ENCODE results near the gene FAM168A. TPM values are rescaled to one million over a fixed set of nuclear protein-coding genes. Genes with fewer than 3 reads are reported as not detected.

FAM168A gene
- total and polyA plus RNA-seq, 9 of the 15 experiments (the other 6 are each of a cell fraction or from before 2014, with no cell fraction given) = 0.44 to 7.2 (median 2.9) TPM

DNA sequence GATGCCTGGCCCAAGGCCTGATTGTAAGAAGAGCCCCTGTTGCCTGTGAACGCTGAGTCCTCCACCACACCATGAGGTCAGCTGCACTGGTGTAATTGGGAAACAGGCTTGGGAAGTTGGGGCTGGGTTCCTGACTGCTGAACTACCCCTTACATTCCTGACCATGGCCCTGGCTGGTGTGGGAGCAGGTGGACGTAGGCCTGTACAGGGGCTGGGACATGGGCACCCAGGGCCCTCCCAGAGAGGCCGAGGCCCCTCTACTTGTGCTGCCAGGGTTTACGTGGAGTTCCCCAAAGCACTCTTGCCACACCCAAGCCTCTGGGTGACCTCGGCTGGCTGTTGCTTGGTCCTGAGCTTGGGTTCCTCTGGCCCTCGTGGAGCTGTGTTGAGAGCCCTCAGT is 216.3 kb downstream of the FAM168A start (continued):
- TF ChIP-seq ZNF347 (CRISPR knock-in tag; IDR thresholded peaks at IDR 0.05; ENCODE audit: low read depth) (no peak), ZNF717 (CRISPR knock-in tag; IDR thresholded peaks at IDR 0.05) (no peak), XRCC5 (IDR thresholded peaks at IDR 0.05; ENCODE audit: low read depth, low read length) (no peak), RBM39 (optimal IDR thresholded peaks at IDR 0.05; ENCODE audit: low read depth, low read length) (no peak), ZEB2 (IDR thresholded peaks at IDR 0.05) (no peak), ETV5 (CRISPR knock-in tag; IDR thresholded peaks at IDR 0.05; ENCODE audit: low read depth) (no peak), ZC3H4 (CRISPR knock-in tag; IDR thresholded peaks at IDR 0.05; ENCODE audit: borderline replicate concordance) (no peak), ZNF165 (CRISPR knock-in tag; IDR thresholded peaks at IDR 0.05; ENCODE audit: borderline replicate concordance) (no peak), ETV6 (IDR thresholded peaks at IDR 0.05; ENCODE audit: borderline replicate concordance in 1 of 2, low read depth in 2 of 2, low read length in 1 of 2) (no peak), ETV6 (CRISPR knock-in tag; IDR thresholded peaks at IDR 0.05; ENCODE audit: borderline replicate concordance) (no peak), SMARCE1 (IDR thresholded peaks at IDR 0.05) (no peak), SMAD1 (IDR thresholded peaks at IDR 0.05; ENCODE audit: low read depth, low read length, partially characterized antibody) (no peak)
- TF ChIP-seq, protein P1, sequence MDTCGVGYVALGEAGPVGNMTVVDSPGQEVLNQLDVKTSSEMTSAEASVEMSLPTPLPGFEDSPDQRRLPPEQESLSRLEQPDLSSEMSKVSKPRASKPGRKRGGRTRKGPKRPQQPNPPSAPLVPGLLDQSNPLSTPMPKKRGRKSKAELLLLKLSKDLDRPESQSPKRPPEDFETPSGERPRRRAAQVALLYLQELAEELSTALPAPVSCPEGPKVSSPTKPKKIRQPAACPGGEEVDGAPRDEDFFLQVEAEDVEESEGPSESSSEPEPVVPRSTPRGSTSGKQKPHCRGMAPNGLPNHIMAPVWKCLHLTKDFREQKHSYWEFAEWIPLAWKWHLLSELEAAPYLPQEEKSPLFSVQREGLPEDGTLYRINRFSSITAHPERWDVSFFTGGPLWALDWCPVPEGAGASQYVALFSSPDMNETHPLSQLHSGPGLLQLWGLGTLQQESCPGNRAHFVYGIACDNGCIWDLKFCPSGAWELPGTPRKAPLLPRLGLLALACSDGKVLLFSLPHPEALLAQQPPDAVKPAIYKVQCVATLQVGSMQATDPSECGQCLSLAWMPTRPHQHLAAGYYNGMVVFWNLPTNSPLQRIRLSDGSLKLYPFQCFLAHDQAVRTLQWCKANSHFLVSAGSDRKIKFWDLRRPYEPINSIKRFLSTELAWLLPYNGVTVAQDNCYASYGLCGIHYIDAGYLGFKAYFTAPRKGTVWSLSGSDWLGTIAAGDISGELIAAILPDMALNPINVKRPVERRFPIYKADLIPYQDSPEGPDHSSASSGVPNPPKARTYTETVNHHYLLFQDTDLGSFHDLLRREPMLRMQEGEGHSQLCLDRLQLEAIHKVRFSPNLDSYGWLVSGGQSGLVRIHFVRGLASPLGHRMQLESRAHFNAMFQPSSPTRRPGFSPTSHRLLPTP (IDR thresholded peaks at IDR 0.05; ENCODE audit: borderline replicate concordance, extremely low read depth, insufficient read length) = no peak
- TF ChIP-seq, protein P2, sequence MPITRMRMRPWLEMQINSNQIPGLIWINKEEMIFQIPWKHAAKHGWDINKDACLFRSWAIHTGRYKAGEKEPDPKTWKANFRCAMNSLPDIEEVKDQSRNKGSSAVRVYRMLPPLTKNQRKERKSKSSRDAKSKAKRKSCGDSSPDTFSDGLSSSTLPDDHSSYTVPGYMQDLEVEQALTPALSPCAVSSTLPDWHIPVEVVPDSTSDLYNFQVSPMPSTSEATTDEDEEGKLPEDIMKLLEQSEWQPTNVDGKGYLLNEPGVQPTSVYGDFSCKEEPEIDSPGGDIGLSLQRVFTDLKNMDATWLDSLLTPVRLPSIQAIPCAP (CRISPR knock-in tag; IDR thresholded peaks at IDR 0.05; ENCODE audit: borderline replicate concordance) = no peak
- TF ChIP-seq, protein P3, sequence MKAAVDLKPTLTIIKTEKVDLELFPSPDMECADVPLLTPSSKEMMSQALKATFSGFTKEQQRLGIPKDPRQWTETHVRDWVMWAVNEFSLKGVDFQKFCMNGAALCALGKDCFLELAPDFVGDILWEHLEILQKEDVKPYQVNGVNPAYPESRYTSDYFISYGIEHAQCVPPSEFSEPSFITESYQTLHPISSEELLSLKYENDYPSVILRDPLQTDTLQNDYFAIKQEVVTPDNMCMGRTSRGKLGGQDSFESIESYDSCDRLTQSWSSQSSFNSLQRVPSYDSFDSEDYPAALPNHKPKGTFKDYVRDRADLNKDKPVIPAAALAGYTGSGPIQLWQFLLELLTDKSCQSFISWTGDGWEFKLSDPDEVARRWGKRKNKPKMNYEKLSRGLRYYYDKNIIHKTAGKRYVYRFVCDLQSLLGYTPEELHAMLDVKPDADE (conservative IDR thresholded peaks at IDR 0.05; ENCODE audit: control insufficient read depth, low read depth, low read length) = no peak
